Coronary artery (tissue), 2 donors: Measurements from ENCODE around the gene CCDC175.

ENCODE experiments used
- DNase-seq: peaks from one replicate; pipeline ENCODE4 v3.0.0-alpha.2; 2017; ENCODE audit warnings: low spot score
- H3K27ac ChIP-seq, 2 donors: fragments of 200-600 bp; sonication (generic); one replicate each; pipeline ENCODE4 v1.5.1; 2016 to 2019
- H3K4me3 ChIP-seq: fragments of 200-600 bp; sonication (generic); 2 replicates; pipeline ENCODE4 v1.5.1; 2016; ENCODE audit warnings: mild to moderate bottlenecking, moderate library complexity
- TF ChIP-seq, protein P1 (sequence below): fragments of 200-600 bp; sonication (generic); IDR thresholded peaks from one replicate; pipeline ENCODE4 v1.5.1; 2019; ENCODE audit warnings: antibody characterized with exemption

Gene CCDC175

DNA sequence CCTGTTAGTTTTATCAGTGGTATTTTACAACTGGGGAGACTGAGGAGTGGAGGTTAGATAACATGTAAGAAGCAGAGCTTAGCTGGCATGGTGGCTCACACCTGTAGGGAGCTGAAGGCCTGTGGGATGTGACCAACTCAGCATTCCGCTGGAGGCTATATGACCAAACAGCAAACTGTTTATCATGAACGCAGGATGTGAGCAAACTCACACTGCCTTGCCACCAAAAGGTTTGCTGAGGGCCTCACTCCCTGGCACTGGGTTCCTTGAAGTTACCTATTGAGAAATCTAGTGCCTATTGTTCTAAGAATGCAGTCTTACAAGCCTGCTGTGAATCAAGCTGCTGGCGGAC, 68.9 kb downstream of the CCDC175 start:
- H3K27ac ChIP-seq = no peak overlapping the region
- TF ChIP-seq, protein P1, sequence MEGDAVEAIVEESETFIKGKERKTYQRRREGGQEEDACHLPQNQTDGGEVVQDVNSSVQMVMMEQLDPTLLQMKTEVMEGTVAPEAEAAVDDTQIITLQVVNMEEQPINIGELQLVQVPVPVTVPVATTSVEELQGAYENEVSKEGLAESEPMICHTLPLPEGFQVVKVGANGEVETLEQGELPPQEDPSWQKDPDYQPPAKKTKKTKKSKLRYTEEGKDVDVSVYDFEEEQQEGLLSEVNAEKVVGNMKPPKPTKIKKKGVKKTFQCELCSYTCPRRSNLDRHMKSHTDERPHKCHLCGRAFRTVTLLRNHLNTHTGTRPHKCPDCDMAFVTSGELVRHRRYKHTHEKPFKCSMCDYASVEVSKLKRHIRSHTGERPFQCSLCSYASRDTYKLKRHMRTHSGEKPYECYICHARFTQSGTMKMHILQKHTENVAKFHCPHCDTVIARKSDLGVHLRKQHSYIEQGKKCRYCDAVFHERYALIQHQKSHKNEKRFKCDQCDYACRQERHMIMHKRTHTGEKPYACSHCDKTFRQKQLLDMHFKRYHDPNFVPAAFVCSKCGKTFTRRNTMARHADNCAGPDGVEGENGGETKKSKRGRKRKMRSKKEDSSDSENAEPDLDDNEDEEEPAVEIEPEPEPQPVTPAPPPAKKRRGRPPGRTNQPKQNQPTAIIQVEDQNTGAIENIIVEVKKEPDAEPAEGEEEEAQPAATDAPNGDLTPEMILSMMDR = no peak
- H3K4me3 ChIP-seq = no peak overlapping the region
- no peak for DNase-seq

DNA sequence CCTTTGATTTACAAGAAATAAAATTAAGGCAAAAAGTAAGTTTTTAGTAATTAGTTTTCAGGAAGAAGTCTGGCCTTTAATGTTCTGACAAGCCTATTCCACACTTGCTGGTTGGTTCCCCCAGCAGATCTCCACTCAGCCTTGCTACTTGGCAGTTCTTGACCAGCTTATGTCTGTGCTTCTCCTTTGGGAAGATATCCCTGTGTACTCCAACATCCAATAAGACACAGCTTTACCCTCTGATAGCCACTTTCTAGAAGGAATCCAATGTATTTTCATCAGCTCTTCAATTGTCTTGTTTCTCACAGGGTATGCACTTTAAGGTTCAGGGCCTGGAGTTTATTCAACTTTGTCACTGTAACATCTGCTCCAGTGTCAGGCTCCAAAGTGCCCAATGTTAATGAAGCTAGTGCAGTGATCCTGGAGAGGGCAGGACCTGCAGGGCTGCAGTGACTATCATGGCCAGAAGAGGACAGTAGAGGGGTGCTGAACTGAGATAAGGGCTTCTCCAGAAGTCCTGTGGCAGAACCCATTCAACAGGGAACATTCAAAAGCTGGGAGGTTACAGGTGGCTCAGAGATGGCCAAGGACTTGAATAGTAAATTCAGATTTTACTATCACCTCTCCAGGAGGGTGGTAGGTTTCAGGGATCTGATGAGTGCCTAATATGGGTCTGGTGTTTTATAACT, 69.4 kb downstream of the CCDC175 start:
- TF ChIP-seq, protein P1 = peak; percentile 43
- no peak for DNase-seq
- H3K27ac ChIP-seq = no peak overlapping the region
- no peak overlapping the region for H3K4me3 ChIP-seq

DNA sequence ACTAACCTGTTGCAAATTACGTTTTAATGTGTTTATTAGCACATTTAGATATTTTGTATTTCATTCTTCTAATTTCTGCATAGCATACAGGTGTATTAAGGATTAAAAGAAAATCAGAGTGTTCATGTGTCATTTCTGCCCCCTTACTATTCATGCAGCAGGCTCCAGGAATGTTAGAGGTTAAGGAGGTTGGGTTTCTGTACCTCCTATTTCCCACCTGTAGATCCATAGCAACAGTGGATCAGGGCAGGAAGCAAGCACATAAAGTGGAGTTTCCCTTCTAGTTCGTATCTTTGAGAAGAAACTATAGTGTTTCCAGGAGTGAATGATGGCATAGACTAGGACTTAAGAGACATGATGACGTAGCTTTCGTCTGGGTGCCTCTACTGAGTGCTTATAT, 73.4 kb downstream of the CCDC175 start:
- TF ChIP-seq, protein P1 = no peak
- H3K27ac ChIP-seq = no peak overlapping the region
- H3K4me3 ChIP-seq = no peak overlapping the region
- DNase-seq = no peak

DNA sequence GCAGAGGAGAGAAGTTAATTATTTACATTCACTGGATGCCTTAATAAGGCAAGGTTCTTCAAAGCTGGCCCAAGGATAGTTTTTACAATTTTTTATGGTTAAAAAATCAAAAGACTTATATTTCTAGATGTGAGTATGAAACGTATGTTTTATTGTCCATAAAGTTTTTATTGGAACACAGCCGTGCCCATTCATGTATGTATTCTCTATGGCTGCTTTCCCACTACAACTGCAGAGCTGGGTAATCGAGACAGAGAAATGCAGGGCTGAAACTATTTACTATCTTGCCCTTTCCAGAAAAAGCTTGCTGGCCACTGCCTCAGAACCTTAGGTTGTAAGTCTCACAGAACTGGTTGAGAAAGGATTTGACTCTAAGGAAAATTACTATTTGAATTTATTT, 75.9 kb downstream of the CCDC175 start:
- H3K4me3 ChIP-seq = no peak overlapping the region
- DNase-seq = no peak
- TF ChIP-seq, protein P1 = no peak
- H3K27ac ChIP-seq = no peak overlapping the region

- no peak for DNase-seq
- TF ChIP-seq, protein P1 = no peak
- no peak overlapping the region for H3K4me3 ChIP-seq
- H3K27ac ChIP-seq = no peak overlapping the region
These were observed 84.2 kb downstream of the CCDC175 start for GRCh38 chr14:59492384-59492783.

- Histone ChIP-seq H3K27ac (no peak overlapping the region), H3K4me3 (no peak overlapping the region)
- TF ChIP-seq, protein P1 = no peak
- DNase-seq = no peak
These were observed 85.9 kb downstream of the CCDC175 start for GRCh38 chr14:59490756-59491155.

GRCh38 chr14:59484639-59485175, 91.9 kb downstream of the CCDC175 start:
- TF ChIP-seq, protein P1 = no peak
- H3K27ac ChIP-seq = peak overlapping the region; percentile 96
- DNase-seq = no peak
- peak overlapping the region; percentile 94 for H3K4me3 ChIP-seq
